ENCODE data around the gene TCAF1.
"Not testable (repeated sequence)": the region's sequence is repeated elsewhere in the genome, so short reads cannot be mapped to it uniquely, and the experiment has no call there.

GRCh38 chr7:143840062-143840461 lies 61.9 kb downstream of the TCAF1 start:
- not testable (repeated sequence) for TF ChIP-seq CTCF (IDR thresholded peaks at IDR 0.05); ZFX (IDR thresholded peaks at IDR 0.05; ENCODE audit: borderline replicate concordance)
